ENCODE results near the gene MSMP.

GRCh38 chr9:35789541-35789940, 35.5 kb upstream of the MSMP start:
- TF ChIP-seq CTCF (IDR thresholded peaks at IDR 0.05) (no peak), EZH2 (IDR thresholded peaks at IDR 0.05; ENCODE audit: borderline replicate concordance, insufficient read depth, low read depth, low read length, poor library complexity, severe bottlenecking) (no peak)
